GM21786 (cell line): ENCODE data around the gene CLEC2D.
A peak's percentile ranks its signal among the peaks of the same experiment; 100 is the strongest.
"Not testable (repeated sequence)": the region's sequence is repeated elsewhere in the genome, so short reads cannot be mapped to it uniquely, and the experiment has no call there.

ENCODE experiments used
- ATAC-seq: cut with Tn5 transposase; IDR thresholded peaks from one replicate; pipeline ENCODE4 v1.9.1; 2021; ENCODE audit not compliant: unreplicated experiment

CLEC2D gene

GRCh38 chr12:9699269-9699897 lies 29.9 kb downstream of the CLEC2D start:
- no peak for ATAC-seq

DNA sequence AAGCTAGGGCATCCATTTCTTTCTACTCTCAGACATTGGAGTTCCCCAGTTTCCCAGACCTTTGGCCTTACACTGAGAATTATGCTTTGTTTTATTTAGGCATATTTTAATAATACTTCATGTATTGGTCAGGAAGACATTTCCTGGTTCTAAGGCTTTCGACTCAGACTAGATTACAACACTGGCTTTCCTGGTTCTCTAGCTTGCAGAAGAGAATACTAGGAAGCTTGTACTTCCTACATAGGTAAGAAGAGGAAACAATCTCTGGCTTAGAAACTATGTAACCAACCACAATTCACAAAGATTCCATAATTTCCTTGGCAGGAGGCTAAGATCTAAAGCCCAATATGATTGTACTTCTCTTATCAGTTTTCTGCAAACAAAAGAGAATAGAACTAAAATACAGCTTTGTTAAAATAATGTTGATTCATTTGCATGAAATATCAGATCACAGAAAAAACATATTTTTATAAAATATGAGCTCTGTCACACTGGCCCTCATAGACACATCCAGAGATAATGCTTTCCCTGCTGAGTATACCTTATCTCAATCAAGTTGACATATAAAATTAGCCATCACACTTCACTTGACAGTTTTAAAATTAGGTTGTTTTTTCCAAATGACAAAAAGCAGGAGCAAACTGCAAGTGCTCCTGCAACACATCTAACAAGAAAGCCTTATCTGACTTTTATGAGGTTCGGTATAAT lies 30.5 kb downstream of the CLEC2D start:
- no peak for ATAC-seq

- no peak for ATAC-seq
Measured at GRCh38 chr12:9700606-9700956, 31.1 kb downstream of the CLEC2D start.

GRCh38 chr12:9701380-9702154 lies 32.1 kb downstream of the CLEC2D start:
- ATAC-seq: no peak

DNA sequence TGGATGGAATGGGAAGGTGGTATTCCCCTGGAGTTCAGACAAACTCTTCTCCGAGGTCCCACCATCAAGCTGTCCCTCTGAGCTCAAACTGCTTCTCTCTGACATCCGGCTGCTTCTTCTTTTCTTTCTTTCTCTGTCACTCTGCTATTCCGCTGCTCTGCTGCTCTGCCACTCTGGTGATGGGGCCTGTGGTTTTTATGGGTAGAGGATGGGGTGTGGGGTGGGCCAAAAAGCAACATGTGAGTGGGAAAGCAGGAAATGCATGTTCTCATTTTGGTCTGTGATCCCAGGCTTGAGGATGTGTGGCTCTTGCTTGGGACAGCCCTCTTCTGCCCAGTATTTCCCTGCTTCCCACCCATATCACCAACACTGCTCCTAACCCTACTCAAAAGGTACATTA lies 32.7 kb downstream of the CLEC2D start:
- no peak for ATAC-seq

- ATAC-seq: not testable (repeated sequence)
Measured at GRCh38 chr12:9704561-9704960, 35.0 kb downstream of the CLEC2D start.

- ATAC-seq: no peak
Measured at GRCh38 chr12:9706086-9706685, 36.7 kb downstream of the CLEC2D start.

- ATAC-seq: no peak
Measured at GRCh38 chr12:9707356-9707755, 37.8 kb downstream of the CLEC2D start.

GRCh38 chr12:9707864-9708808 lies 38.6 kb downstream of the CLEC2D start:
- no peak for ATAC-seq

GRCh38 chr12:9708853-9709252 lies 39.3 kb downstream of the CLEC2D start:
- ATAC-seq: no peak

GRCh38 chr12:9710584-9711375 lies 41.3 kb downstream of the CLEC2D start:
- no peak for ATAC-seq

GRCh38 chr12:9711664-9712063 lies 42.2 kb downstream of the CLEC2D start:
- ATAC-seq: no peak

DNA sequence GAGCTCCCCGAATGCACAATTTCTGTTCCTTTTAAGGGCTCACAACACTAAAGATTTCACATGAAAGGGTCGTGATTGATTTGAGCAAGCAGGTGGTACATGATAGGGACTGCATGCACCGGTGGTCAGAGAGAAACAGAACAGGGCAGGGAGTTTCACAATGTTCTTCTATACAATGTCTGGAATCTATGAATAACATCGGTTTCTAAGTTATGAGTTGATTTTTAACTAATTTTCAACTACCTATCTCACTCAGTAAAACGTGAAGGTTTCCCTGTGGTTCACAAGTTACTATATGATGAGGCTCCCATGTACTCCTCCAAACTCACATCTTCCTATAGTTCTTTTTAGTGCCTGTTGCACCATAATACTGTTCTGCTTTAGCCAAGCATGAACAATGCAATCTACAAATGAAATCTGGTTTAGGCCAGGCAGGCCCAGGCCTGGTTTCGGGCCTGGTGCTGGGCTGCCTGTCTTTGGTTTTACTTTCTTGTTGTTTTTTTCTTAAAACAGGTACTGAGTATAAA lies 43.6 kb downstream of the CLEC2D start:
- ATAC-seq: peak; percentile 78

GRCh38 chr12:9717070-9717925 lies 47.8 kb downstream of the CLEC2D start:
- no peak for ATAC-seq

DNA sequence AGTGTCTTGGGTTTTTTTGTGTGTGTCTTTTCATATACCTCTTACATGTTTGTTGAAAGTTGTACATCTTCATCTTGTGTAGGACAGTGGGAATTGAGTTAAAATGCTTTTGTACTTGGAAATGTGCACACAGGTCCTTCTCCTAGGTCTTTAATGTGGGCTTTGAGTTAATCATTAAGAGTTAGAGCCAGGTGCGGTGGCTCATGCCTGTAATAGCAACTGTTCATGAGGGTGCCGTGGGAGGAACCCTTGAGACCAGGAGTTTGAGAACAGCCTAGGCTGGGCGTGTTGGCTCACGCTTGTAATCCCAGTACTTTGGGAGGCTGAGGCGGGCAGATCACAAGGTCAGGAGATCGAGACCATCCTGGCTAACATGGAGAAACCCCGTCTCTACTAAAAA lies 49.5 kb downstream of the CLEC2D start:
- ATAC-seq: no peak

DNA sequence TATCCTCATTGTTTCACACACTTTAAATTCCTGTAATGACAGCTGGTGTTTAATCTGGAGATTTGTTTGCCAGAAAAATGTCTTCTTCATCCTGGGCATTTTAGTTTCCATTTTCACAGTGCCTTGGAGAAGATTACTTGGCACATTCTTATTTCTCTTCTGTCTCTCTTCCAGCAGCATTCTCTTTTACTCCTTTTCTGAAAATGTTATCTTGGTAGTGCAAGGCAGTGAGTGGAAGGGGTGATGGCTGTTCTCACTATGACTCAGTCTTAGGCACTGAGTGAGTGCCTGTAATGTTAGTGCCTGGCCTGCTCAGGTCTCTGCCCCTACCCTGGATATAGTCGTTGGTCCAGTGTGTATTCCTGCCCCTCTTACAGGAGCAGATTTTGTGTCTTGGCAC lies 50.3 kb downstream of the CLEC2D start:
- no peak for ATAC-seq

DNA sequence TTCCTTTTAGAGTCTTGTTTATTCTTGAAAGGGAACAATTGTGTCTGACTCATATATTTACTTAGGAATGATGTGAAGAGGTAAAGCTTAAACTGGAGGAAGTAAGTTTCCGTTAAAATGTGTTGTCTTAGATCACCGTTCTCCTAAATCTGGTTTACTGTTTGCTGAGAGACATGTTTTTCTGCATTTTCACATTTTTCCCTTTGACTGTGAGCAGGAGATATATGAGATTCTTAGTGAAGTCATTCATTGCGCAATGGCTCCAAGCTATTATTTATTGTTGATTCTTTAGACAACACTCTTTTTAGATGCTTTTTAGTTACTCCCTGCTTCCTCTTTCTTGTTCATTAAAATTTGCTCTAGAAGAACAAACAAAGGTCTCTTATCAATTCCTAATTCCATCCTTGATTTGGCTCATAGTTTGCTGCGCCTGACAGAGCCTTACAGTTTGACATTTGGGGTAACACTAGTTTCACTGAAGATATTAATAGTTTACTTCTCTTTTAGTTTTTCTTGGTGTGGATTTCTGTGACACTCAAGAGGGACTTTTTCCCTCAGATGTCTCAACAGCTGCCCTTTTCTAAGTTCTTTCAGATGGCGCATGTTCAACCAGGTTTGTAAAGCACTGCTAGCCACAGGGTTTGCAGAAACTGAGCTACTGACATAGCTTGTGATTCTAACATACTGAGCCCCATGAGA lies 52.0 kb downstream of the CLEC2D start:
- peak; percentile 64 for ATAC-seq

DNA sequence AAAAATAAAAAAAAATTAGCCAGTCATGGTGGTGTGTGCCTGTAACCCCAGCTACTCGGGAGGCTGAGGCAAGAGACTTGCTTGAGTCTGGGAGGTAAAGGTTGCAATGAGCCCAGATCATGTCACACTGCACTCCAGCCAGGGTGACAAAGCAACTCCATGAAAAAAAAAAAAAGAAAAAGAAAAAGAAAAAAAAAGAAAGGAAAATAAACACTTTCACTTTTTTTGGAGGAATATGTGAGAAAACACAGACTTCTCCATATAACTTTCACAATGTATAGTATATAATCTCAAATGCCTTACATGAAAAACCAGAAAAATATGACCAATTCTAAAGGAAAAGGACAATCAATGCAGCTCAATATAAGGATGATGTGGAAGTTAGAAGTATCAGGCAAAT lies 54.5 kb downstream of the CLEC2D start:
- no peak for ATAC-seq
